DOHH2 (cell line): ENCODE measurements around the gene TCIRG1.

Experiments used
- H3F3A ChIP-seq: fragments of 200-600 bp; sonication (generic), shearing (Covaris generic); 2 replicates; pipeline ENCODE4 v1.6.0; 2016; ENCODE audit warnings: antibody characterized with exemption, mild to moderate bottlenecking; ENCODE audit not compliant: control insufficient read depth, insufficient read depth
- H3K27ac ChIP-seq: fragments of 200-600 bp; sonication (generic); 2 replicates; pipeline ENCODE4 v1.5.1; 2014; ENCODE audit warnings: low read depth, mild to moderate bottlenecking, low read length, moderate library complexity
- H3K27me3 ChIP-seq: fragments of 200-600 bp; sonication (generic); 2 replicates; pipeline ENCODE4 v1.6.1; 2014; ENCODE audit warnings: mild to moderate bottlenecking, low read length, mixed read lengths; ENCODE audit not compliant: control insufficient read depth
- H3K36me3 ChIP-seq: fragments of 200-600 bp; sonication (generic); 2 replicates; pipeline ENCODE4 v1.6.1; 2014; ENCODE audit warnings: mild to moderate bottlenecking, low read length, moderate library complexity, mixed read lengths; ENCODE audit not compliant: control insufficient read depth
- H3K4me1 ChIP-seq: fragments of 200-600 bp; sonication (generic); 2 replicates; pipeline ENCODE4 v1.6.1; 2014; ENCODE audit warnings: mild to moderate bottlenecking, low read length, mixed read lengths; ENCODE audit not compliant: control insufficient read depth
- H3K4me2 ChIP-seq: fragments of 200-600 bp; sonication (generic); 2 replicates; pipeline ENCODE4 v1.6.0; 2014; ENCODE audit warnings: mild to moderate bottlenecking, low read length, moderate library complexity
- H3K4me3 ChIP-seq: fragments of 200-600 bp; sonication (generic); 2 replicates; pipeline ENCODE4 v1.5.1; 2014; ENCODE audit warnings: mild to moderate bottlenecking, low read length, mixed read lengths
- H3K79me2 ChIP-seq: fragments of 200-600 bp; sonication (generic); 2 replicates; pipeline ENCODE4 v1.6.1; 2014; ENCODE audit warnings: mild to moderate bottlenecking, low read length, mixed read lengths; ENCODE audit not compliant: control insufficient read depth
- H3K9me2 ChIP-seq: fragments of 200-600 bp; sonication (generic); replicated peaks from 2 replicates; pipeline ENCODE4 v1.6.1; 2014; ENCODE audit warnings: mild to moderate bottlenecking, low read length, mixed read lengths; ENCODE audit not compliant: control insufficient read depth
- H3K9me3 ChIP-seq: fragments of 200-600 bp; sonication (generic); 2 replicates; pipeline ENCODE4 v1.6.1; 2014; ENCODE audit warnings: antibody characterized with exemption, low read length, mixed read lengths; ENCODE audit not compliant: control insufficient read depth, insufficient read depth
- H4K20me1 ChIP-seq: fragments of 200-600 bp; sonication (generic); 2 replicates; pipeline ENCODE4 v1.6.0; 2014; ENCODE audit warnings: low read depth, mild to moderate bottlenecking, antibody characterized with exemption, low read length, moderate library complexity; ENCODE audit not compliant: control insufficient read depth, insufficient read depth
- EZH2phosphoT487 ChIP-seq: fragments of 200-600 bp; sonication (generic); IDR thresholded peaks from 2 replicates; pipeline ENCODE4 v1.6.1; 2017; ENCODE audit warnings: borderline replicate concordance, mild to moderate bottlenecking, antibody characterized with exemption, low read length, moderate library complexity, mixed read lengths
- TF ChIP-seq, protein P1 (sequence below): fragments of 200-600 bp; sonication (generic); IDR thresholded peaks from one replicate; pipeline ENCODE4 v1.5.1; 2014; ENCODE audit warnings: antibody characterized with exemption, mild to moderate bottlenecking, low read depth, low read length; ENCODE audit not compliant: poor library complexity, severe bottlenecking

Gene TCIRG1

DNA sequence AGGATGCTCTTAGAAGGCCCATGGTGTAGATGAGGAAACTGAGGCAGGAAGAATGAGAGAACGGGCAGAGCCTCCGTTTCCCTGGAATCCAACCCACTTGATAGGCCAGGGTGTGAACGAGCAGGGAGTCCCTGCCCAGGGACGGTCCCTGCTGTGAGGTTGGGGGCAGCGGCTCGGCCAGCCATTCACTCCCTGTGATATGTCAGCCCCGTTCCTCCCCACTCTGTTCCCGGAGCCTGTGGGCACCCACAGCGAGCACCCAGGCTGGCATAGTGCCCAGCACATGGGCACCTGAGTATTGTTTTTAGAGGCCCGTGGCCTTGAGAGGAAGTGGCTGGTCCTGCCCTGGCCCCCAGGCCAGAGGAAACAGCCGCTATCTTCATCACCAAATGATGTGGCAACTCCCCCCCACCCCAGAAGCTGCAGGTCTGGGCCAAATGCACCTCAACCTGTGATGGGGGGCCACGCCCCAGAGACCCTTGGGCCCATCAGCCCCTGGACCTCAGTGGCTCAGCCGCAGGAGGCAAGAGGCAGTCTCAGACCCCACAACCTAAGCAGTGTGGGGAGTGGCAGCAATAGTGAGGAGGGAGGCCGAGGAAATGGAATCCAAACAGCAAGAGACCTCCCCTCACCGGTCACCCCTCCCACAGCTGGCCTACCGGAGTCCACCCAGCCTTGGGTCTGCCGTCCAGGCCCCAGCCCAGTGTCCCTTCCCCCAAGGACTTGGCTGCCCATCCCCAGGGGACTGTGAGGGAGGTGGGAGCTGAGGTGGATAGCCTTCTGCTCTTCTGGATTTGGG is 26.6 kb upstream of the TCIRG1 start:
- Histone ChIP-seq H3K27me3 (no peaks in the 10 kb centered on the region), H3K4me1 (peaks cover 28% of the 10 kb centered on the region), H3F3A (0 out of 2 replicates have a peak, but pooled peaks cover 3% of the 10 kb centered on the region), H3K4me3 (no peak overlapping the region), H3K27ac (no peak overlapping the region), H3K4me2 (no peak overlapping the region), H3K9me3 (no peaks in the 10 kb centered on the region), H4K20me1 (no peaks in the 10 kb centered on the region), H3K79me2 (no peaks in the 10 kb centered on the region), H3K9me2 (no peaks in the 10 kb centered on the region), H3K36me3 (no peaks in the 10 kb centered on the region)
- TF ChIP-seq, protein P1, sequence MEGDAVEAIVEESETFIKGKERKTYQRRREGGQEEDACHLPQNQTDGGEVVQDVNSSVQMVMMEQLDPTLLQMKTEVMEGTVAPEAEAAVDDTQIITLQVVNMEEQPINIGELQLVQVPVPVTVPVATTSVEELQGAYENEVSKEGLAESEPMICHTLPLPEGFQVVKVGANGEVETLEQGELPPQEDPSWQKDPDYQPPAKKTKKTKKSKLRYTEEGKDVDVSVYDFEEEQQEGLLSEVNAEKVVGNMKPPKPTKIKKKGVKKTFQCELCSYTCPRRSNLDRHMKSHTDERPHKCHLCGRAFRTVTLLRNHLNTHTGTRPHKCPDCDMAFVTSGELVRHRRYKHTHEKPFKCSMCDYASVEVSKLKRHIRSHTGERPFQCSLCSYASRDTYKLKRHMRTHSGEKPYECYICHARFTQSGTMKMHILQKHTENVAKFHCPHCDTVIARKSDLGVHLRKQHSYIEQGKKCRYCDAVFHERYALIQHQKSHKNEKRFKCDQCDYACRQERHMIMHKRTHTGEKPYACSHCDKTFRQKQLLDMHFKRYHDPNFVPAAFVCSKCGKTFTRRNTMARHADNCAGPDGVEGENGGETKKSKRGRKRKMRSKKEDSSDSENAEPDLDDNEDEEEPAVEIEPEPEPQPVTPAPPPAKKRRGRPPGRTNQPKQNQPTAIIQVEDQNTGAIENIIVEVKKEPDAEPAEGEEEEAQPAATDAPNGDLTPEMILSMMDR = no peak
- TF ChIP-seq EZH2phosphoT487 = no peak

DNA sequence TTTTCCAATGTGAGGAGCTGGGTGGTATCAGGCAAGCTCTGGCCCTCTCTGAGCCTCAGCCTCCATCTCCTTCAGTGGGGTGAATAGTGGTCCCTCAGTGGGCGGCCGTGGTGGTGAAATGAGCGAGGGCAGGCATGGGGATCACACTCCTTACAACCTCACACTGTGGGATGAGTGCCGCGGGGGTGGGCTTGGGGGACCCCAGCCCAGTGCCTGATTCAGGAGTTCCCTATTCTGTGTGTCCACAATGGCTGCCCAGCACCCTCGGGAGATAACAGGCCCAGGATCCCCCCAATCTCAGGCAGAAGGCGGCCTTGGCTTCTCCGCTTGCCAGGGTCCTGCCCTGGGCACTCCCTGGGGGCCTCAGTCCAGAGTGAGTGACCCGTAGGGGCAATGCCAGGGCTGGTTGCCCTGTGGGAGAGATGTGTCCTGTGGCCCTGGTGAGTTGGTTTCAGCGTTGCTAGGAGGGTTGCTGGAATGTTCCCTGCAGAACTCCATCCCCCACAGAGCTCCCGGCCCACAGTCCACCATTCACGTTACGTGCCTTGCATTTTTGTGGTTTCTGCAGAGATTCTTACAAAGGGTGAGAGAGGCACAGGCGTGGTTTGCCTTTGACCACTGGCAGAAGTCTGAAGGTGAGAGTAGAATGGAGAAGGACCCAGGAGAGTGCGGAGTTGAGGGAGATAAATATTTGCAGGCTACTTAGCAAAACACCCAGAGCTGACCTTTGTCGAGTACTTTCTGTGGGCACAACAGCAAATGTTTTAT is 25.8 kb upstream of the TCIRG1 start:
- H3K4me2 ChIP-seq = no peak overlapping the region
- TF ChIP-seq, protein P1 = no peak
- no peak for TF ChIP-seq EZH2phosphoT487
- no peaks in the 10 kb centered on the region for H3K9me2 ChIP-seq
- peaks cover 23% of the 10 kb centered on the region for H3K4me1 ChIP-seq
- H3K27ac ChIP-seq = no peak overlapping the region
- H3K36me3 ChIP-seq = no peaks in the 10 kb centered on the region
- no peaks in the 10 kb centered on the region for H3K27me3 ChIP-seq
- no peak overlapping the region for H3K4me3 ChIP-seq
- no peaks in the 10 kb centered on the region for H4K20me1 ChIP-seq
- H3K9me3 ChIP-seq = no peaks in the 10 kb centered on the region
- H3F3A ChIP-seq = 0 out of 2 replicates have a peak, but pooled peaks cover 3% of the 10 kb centered on the region
- H3K79me2 ChIP-seq = no peaks in the 10 kb centered on the region

DNA sequence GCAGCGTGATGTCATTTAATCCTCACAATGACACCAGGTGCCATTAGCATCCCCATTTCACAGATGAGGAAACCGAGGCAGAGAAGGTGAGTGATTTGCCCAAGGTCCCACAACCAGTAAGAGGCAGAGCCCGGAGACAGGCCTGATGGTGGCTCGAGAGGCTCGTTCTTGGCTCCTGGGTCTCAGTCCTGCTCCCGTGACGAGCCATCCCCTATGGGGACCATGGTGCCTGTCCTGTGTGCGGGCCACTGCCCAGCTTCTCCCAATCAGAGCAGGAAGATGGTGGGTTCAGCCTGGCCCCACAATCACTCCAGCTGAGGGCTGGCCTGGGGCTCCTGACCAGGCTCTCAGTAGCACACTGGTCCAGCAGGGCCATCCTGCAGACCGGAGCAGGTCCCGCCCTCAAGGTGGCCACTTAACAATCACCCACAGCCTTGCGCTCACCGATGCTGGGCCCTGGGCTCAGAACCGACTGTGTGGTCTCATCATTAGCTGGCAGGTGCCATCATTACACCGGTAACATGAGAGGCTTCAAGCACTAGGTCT is 25.1 kb upstream of the TCIRG1 start:
- TF ChIP-seq, protein P1 = no peak
- no peak for TF ChIP-seq EZH2phosphoT487
- H3K9me2 ChIP-seq = no peaks in the 10 kb centered on the region
- no peaks in the 10 kb centered on the region for H3K9me3 ChIP-seq
- no peaks in the 10 kb centered on the region for H3K27me3 ChIP-seq
- no peak overlapping the region for H3K27ac ChIP-seq
- no peaks in the 10 kb centered on the region for H3K36me3 ChIP-seq
- 0 out of 2 replicates have a peak, but pooled peaks cover 3% of the 10 kb centered on the region for H3F3A ChIP-seq
- H4K20me1 ChIP-seq = no peaks in the 10 kb centered on the region
- no peaks in the 10 kb centered on the region for H3K79me2 ChIP-seq
- H3K4me2 ChIP-seq = no peak overlapping the region
- H3K4me1 ChIP-seq = peaks cover 17% of the 10 kb centered on the region
- no peak overlapping the region for H3K4me3 ChIP-seq
